Measurements from ENCODE around the gene CELA3A. TPM values are rescaled to one million over a fixed set of nuclear protein-coding genes. Genes with fewer than 3 reads are reported as not detected.

Gene CELA3A, protein sequence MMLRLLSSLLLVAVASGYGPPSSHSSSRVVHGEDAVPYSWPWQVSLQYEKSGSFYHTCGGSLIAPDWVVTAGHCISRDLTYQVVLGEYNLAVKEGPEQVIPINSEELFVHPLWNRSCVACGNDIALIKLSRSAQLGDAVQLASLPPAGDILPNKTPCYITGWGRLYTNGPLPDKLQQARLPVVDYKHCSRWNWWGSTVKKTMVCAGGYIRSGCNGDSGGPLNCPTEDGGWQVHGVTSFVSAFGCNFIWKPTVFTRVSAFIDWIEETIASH
- over 10,000 TPM; 17,183 to 55,024 (median 35,269) TPM for total RNA-seq
- polyA plus RNA-seq, result over 10,000 TPM; 21,682 to 31,636 TPM

- H3K27ac ChIP-seq, result peak within 1 kb of the TSS; percentile 81 to 89 (median 86)
- FAIRE-seq (no peak), DNase-seq (peak; percentile 73 to 97 (median 94)), ATAC-seq (peak; percentile 44 to 64 (median 54))
- H3K4me1 ChIP-seq, result peaks cover 0 to 21% (median 7%) of the 10 kb centered on the region in 3 donors
- intact Hi-C loops (cut with DNase I), result no loop called here
- 10 to 31% methylated on average over 5 of the region's 5 CpGs for WGBS, 2 donors
- H3K9me3 ChIP-seq, result no peaks in the 10 kb centered on the region
- TF ChIP-seq CTCF (IDR thresholded peaks at IDR 0.05), result no peak
- peak within 1 kb of the TSS; percentile 37 to 60 (median 48) for H3K4me3 ChIP-seq
- peaks cover 0 to 27% (median 7%) of the 10 kb centered on the region in 3 donors for H3K36me3 ChIP-seq
- no peaks in the 10 kb centered on the region for H3K27me3 ChIP-seq
These were observed at the start of gene CELA3A for GRCh38 chr1:22001409-22001808. TSS of gene CELA3A (plus strand) at chr1:22001657. CDS start at chr1:22001675, 18 bp downstream.

DNA sequence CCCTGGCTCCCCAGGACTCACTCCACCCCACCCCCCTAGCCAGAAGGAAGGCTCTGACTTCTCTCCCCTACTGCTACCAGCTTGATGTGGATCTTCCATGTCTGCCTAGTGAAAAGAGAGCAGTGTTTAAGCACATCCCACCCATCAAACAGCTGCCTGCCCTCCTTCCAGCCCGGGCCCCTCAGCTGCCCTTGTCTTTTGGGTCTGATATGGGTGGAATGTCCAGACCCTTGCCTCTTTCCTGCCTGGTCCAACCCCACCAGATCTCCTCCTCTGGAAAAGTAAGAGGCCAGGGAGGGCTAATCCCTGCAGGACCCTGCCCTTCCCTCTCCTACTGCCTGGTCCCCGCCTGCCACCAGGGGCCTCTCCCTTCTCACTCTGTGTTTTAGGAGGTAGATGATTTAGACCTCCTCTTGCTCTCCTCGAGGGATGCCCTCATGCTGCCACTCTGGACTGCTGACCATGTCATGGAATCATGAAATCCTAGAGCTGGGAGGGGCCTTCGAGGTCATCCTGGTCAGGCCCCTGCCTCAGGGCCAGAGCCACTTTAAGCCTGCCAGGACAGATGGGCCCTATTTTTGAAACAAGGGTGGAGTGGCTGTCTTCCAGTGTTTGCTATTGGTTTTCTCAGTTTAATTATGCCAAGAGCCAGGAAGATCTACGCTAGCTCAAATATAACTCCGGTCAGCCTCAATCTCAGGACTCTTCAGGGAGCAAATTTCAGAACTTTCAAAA, 48.5 kb upstream of the CELA3A start:
- no peak for DNase-seq
- Histone ChIP-seq H3K9me3 (no peaks in the 10 kb centered on the region), H3K27me3 (no peaks in the 10 kb centered on the region), H3K27ac (no peak overlapping the region), H3K36me3 (no peaks in the 10 kb centered on the region), H3K4me3 (no peak overlapping the region), H3K4me1 (peaks cover 9 to 15% (median 13%) of the 10 kb centered on the region in 3 donors)
- 84 to 89% methylated on average over 6 of the region's 6 CpGs for WGBS, 2 donors
- ATAC-seq, result no peak
- intact Hi-C loops (cut with DNase I), result loop anchor here in 1 of 3 donors (10.0 kb wide), 1 partner anchor 48 kb away; no protein-coding TSS in a partner anchor
- no peak for FAIRE-seq
- TF ChIP-seq CTCF (IDR thresholded peaks at IDR 0.05), result no peak

DNA sequence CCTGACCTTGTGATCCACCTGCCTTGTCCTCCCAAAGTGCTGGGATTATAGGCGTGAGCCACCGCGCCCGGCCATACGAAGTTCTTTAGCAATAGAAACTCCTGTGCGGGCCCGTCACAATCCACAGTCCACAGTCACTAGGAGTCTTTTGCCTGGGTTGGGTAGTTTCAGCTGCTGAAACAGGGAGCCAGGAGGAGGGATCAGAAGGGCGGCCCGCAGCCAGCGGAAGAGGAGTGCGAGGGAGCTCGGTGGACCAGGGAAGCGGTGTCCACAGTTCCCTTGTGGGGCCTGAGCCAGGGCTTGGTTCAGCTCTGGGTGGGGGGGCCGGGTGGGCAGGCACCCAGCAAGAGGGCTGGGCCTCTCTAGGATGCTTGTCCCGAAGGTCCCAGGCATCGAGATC, 46.4 kb upstream of the CELA3A start:
- H3K4me3 ChIP-seq, result no peak overlapping the region
- intact Hi-C loops (cut with DNase I), result loop anchor here in 1 of 3 donors (10.0 kb wide), 1 partner anchor 50 kb away; no protein-coding TSS in a partner anchor
- H3K27ac ChIP-seq, result peak overlapping the region in 1 of 4 donors; percentile 24
- DNase-seq (no peak), ATAC-seq (no peak), FAIRE-seq (no peak)
- no peaks in the 10 kb centered on the region for H3K9me3 ChIP-seq
- H3K27me3 ChIP-seq, result no peaks in the 10 kb centered on the region
- no peaks in the 10 kb centered on the region for H3K36me3 ChIP-seq
- peaks cover 11 to 15% (median 13%) of the 10 kb centered on the region in 3 donors for H3K4me1 ChIP-seq
- TF ChIP-seq CTCF (IDR thresholded peaks at IDR 0.05), result no peak
- 81 to 82% methylated on average over 16 of the region's 16 CpGs for WGBS, 2 donors

- DNase-seq (no peak), FAIRE-seq (no peak), ATAC-seq (no peak)
- no peaks in the 10 kb centered on the region for H3K36me3 ChIP-seq
- no peaks in the 10 kb centered on the region for H3K9me3 ChIP-seq
- H3K27me3 ChIP-seq, result no peaks in the 10 kb centered on the region
- WGBS, 2 donors, result 67 to 75% methylated on average over 9 of the region's 9 CpGs
- no peak overlapping the region for H3K4me3 ChIP-seq
- intact Hi-C loops (cut with DNase I), result loop anchor here in 1 of 3 donors (10.0 kb wide), 1 partner anchor 51 kb away; no protein-coding TSS in a partner anchor
- peaks cover 11 to 15% (median 13%) of the 10 kb centered on the region in 3 donors for H3K4me1 ChIP-seq
- H3K27ac ChIP-seq, result peak overlapping the region in 2 of 4 donors; percentile 24 to 54
- no peak for TF ChIP-seq CTCF (IDR thresholded peaks at IDR 0.05)
These were observed 45.8 kb upstream of the CELA3A start for GRCh38 chr1:21955501-21956281.
